Measurements from ENCODE around the gene ST6GALNAC6. TPM values are rescaled to one million over a fixed set of nuclear protein-coding genes. Genes with fewer than 3 reads are reported as not detected.
A peak's percentile ranks its signal among the peaks of the same experiment; 100 is the strongest.

ST6GALNAC6 gene
- total and polyA plus RNA-seq, 10 of the 15 experiments (the other 5 are each of a cell fraction or from before 2014, with no cell fraction given), result 0.40 to 27.0 (median 16.8) TPM

DNA sequence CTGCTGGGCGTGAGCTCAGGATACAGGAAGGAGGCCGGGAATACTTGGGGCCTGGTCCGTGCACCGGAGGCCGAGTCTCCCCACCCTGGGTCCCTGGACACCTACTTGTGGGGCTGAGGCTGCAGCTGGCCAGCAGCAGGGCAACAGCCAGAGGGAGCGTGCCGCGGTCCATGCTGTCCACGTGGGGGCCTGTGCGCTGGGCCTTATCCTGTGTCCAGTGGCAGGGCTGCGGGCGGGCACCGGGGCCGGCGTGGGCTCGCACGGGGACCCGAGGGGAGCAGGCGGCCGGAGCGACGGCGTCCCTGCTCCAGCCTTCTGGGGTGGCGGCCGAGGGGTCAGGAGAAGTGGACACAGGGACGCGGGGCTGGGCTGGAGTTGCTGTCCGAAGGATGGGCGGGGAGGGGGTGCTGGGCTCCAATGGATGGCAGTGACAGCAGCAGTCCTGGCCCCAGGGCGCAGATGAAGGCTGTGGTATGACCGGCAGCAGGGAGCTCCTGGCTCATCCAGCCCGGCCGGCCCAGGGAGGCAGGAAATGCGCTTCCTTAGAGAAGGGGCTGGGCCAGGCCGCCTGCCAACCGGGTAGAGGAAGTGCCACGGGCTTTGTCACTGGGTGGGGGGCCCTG is 45.1 kb downstream of the ST6GALNAC6 start, which contains the start of gene ENG (continued):
- TF ChIP-seq, protein P1, sequence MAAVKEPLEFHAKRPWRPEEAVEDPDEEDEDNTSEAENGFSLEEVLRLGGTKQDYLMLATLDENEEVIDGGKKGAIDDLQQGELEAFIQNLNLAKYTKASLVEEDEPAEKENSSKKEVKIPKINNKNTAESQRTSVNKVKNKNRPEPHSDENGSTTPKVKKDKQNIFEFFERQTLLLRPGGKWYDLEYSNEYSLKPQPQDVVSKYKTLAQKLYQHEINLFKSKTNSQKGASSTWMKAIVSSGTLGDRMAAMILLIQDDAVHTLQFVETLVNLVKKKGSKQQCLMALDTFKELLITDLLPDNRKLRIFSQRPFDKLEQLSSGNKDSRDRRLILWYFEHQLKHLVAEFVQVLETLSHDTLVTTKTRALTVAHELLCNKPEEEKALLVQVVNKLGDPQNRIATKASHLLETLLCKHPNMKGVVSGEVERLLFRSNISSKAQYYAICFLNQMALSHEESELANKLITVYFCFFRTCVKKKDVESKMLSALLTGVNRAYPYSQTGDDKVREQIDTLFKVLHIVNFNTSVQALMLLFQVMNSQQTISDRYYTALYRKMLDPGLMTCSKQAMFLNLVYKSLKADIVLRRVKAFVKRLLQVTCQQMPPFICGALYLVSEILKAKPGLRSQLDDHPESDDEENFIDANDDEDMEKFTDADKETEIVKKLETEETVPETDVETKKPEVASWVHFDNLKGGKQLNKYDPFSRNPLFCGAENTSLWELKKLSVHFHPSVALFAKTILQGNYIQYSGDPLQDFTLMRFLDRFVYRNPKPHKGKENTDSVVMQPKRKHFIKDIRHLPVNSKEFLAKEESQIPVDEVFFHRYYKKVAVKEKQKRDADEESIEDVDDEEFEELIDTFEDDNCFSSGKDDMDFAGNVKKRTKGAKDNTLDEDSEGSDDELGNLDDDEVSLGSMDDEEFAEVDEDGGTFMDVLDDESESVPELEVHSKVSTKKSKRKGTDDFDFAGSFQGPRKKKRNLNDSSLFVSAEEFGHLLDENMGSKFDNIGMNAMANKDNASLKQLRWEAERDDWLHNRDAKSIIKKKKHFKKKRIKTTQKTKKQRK (IDR thresholded peaks at IDR 0.05; ENCODE audit: low read depth, low read length), result no peak
- no peak for TF ChIP-seq MEF2A (IDR thresholded peaks at IDR 0.05; ENCODE audit: insufficient read depth, low read depth, low read length)
- TF ChIP-seq DPF2 (IDR thresholded peaks at IDR 0.05), result 0 out of 2 replicates have a peak, but pooled peaks have one; percentile 17
- no peak for TF ChIP-seq YY1 (IDR thresholded peaks at IDR 0.05; ENCODE audit: low read depth, low read length)
- peak; percentile 38; the same call in 1 of the 2 replicates for TF ChIP-seq IKZF1 (conservative IDR thresholded peaks at IDR 0.05)

DNA sequence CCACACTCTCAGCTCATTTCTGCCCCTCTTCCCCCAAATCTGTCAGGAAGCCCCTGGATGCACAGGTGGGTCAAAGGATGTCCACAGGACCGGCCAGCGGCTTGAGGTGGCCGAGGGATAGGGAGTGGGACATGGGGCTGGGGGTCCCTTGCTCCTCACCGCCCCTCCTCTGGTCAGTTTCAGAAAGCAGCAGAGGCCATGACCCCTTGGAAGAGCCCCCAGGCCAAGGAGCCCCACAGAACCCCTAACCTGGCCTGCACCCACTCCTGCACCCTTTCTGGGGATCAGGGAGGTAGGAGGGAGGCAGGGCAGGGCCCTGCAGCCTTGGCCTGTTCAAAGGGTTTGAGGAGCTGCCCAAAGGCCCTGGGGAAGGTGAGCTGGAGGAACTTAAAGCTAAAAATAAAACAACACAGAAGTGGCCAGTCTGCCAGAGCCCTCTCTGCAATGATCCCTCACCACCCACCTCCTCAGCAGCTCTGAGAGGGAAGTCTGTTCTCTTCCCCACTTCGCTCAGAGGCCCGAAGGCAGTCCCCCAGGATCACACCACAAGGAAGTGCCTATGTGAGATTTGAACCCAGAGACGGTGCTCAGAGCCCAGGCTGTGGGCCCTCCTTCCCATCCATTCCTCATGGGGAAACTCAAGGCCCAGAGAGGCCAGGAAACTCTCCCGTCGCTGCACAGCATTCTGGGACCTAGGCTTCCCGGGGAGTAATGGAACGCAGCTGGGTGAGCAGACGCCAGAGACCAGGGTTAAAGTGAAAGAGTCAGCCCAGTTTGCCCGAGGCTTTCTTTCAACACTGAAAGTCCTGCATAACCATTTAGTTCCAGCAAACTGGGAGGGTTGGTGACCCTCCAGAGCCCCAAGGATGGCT is 45.9 kb downstream of the ST6GALNAC6 start:
- peaks cover 3% of the 10 kb centered on the region; the same call in 2 of the 3 replicates for H3K9me3 ChIP-seq (replicated peaks; ENCODE audit: control insufficient read depth, insufficient read depth, low read length)
- peak; percentile 7 for FAIRE-seq
- H3K36me3 ChIP-seq (ENCODE audit: control insufficient read depth in 2 of 2, insufficient read depth in 2 of 2, low read length in 1 of 2), result no peaks in the 10 kb centered on the region
- SMC1A ChIA-PET (ENCODE audit: uncharacterized antibody, unreplicated experiment), result interaction anchor here (1.1 to 1.6 kb wide), 2 partner anchors 12 to 90 kb away, joined by 3 read pairs; no protein-coding TSS in a partner anchor
- H3K27ac ChIP-seq (ENCODE audit: control insufficient read depth, insufficient read depth), result peak overlapping the region; percentile 45
- POLR2A ChIA-PET, result interaction anchor here (0.6 kb wide), 1 partner anchor 16 kb away, joined by 6 read pairs; no protein-coding TSS in a partner anchor
- CTCF ChIA-PET, result interaction anchor here (0.6 to 3.7 kb wide), 8 partner anchors 8 to 153 kb away, joined by 3 to 16 read pairs (median 6); partner anchors contain the start of gene TOR2A
- BruUV-seq (replicated peaks), result no TSS peak
- 64% methylated on average over 13 of the region's 13 CpGs for WGBS (ENCODE audit: insufficient coverage, insufficient replicate concordance, low lambda C conversion rate, missing lambda C conversion rate)
- H3K4me2 ChIP-seq (ENCODE audit: control insufficient read depth, insufficient read depth), result peak overlapping the region; percentile 95
- peaks cover 8% of the 10 kb centered on the region for H3K79me2 ChIP-seq (ENCODE audit: control insufficient read depth, insufficient read depth, low read length)
- RAD21 ChIA-PET (ENCODE audit: unreplicated experiment), result interaction anchor here (0.9 to 2.6 kb wide), 2 partner anchors 11 to 119 kb away, joined by 3 to 9 read pairs; partner anchors contain the start of gene TOR2A
- DNase-seq (ENCODE audit: low read depth, low spot score), result no peak
- H3K4me1 ChIP-seq (ENCODE audit: control insufficient read depth, insufficient read depth, low read length), result peaks cover 6% of the 10 kb centered on the region
- TF ChIP-seq RELA (IDR thresholded peaks at IDR 0.05; ENCODE audit: borderline replicate concordance, partially characterized antibody) (no peak), SREBF1 (IDR thresholded peaks at IDR 0.05; ENCODE audit: low read length) (no peak), HDAC2 (IDR thresholded peaks at IDR 0.05) (no peak), SMARCA5 (IDR thresholded peaks at IDR 0.05) (peak; percentile 70; the same call in 1 of the 2 replicates)
- TF ChIP-seq, protein P2, sequence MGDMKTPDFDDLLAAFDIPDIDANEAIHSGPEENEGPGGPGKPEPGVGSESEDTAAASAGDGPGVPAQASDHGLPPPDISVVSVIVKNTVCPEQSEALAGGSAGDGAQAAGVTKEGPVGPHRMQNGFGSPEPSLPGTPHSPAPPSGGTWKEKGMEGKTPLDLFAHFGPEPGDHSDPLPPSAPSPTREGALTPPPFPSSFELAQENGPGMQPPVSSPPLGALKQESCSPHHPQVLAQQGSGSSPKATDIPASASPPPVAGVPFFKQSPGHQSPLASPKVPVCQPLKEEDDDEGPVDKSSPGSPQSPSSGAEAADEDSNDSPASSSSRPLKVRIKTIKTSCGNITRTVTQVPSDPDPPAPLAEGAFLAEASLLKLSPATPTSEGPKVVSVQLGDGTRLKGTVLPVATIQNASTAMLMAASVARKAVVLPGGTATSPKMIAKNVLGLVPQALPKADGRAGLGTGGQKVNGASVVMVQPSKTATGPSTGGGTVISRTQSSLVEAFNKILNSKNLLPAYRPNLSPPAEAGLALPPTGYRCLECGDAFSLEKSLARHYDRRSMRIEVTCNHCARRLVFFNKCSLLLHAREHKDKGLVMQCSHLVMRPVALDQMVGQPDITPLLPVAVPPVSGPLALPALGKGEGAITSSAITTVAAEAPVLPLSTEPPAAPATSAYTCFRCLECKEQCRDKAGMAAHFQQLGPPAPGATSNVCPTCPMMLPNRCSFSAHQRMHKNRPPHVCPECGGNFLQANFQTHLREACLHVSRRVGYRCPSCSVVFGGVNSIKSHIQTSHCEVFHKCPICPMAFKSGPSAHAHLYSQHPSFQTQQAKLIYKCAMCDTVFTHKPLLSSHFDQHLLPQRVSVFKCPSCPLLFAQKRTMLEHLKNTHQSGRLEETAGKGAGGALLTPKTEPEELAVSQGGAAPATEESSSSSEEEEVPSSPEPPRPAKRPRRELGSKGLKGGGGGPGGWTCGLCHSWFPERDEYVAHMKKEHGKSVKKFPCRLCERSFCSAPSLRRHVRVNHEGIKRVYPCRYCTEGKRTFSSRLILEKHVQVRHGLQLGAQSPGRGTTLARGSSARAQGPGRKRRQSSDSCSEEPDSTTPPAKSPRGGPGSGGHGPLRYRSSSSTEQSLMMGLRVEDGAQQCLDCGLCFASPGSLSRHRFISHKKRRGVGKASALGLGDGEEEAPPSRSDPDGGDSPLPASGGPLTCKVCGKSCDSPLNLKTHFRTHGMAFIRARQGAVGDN (IDR thresholded peaks at IDR 0.05), result no peak
- H3K9ac ChIP-seq (ENCODE audit: control insufficient read depth, insufficient read depth, low read length), result peak overlapping the region; percentile 71
- peak overlapping the region; percentile 78 for H3K4me3 ChIP-seq
- H3K27me3 ChIP-seq (replicated peaks in 1 of 2; ENCODE audit: control insufficient read depth in 2 of 2, insufficient read depth in 2 of 2, low read length in 1 of 2), result no peaks in the 10 kb centered on the region
- intact Hi-C loops (cut with micrococcal nuclease; ENCODE audit: unreplicated experiment), result no loop called here
- ATAC-seq, result peak; percentile 51
- H4K20me1 ChIP-seq (ENCODE audit: control insufficient read depth, insufficient read depth), result no peaks in the 10 kb centered on the region
- H2AFZ ChIP-seq (ENCODE audit: control insufficient read depth, low read depth, low read length), result peak overlapping the region; percentile 81
- in situ Hi-C loops (cut with MboI), result no loop called here

Data from GM12878 (cell line).